ENCODE measurements around the gene SCMH1.
"Not testable (repeated sequence)": the region's sequence is repeated elsewhere in the genome, so short reads cannot be mapped to it uniquely, and the experiment has no call there.

Gene SCMH1

DNA sequence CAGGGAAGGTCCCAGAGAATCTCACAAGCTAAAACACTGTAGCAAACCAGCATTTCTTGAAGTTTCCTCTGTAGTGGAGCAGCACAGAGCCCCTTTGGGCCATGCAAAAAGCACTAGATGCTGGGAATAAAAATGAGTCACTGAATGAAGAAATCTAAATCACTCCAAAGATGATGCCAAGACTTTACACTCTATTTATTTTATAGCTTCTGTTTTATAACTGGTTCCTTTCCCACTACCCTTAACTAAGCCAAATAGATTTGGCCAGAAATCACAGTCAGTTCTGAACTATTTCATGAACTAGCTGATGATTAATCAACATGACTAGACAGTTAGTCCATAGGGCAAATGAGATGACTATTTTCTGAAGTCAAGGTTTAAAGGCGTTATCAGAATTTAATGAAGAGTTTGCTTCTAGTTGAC lies 89.5 kb downstream of the SCMH1 start:
- TF ChIP-seq, protein P1, sequence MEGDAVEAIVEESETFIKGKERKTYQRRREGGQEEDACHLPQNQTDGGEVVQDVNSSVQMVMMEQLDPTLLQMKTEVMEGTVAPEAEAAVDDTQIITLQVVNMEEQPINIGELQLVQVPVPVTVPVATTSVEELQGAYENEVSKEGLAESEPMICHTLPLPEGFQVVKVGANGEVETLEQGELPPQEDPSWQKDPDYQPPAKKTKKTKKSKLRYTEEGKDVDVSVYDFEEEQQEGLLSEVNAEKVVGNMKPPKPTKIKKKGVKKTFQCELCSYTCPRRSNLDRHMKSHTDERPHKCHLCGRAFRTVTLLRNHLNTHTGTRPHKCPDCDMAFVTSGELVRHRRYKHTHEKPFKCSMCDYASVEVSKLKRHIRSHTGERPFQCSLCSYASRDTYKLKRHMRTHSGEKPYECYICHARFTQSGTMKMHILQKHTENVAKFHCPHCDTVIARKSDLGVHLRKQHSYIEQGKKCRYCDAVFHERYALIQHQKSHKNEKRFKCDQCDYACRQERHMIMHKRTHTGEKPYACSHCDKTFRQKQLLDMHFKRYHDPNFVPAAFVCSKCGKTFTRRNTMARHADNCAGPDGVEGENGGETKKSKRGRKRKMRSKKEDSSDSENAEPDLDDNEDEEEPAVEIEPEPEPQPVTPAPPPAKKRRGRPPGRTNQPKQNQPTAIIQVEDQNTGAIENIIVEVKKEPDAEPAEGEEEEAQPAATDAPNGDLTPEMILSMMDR (IDR thresholded peaks at IDR 0.05; ENCODE audit: insufficient read depth, low read depth, low read length, missing control alignments) = no peak
- H3K4me3 ChIP-seq (ENCODE audit: low read depth, low read length) = no peak overlapping the region
- DNase-seq (ENCODE audit: low read depth) = no peak

DNA sequence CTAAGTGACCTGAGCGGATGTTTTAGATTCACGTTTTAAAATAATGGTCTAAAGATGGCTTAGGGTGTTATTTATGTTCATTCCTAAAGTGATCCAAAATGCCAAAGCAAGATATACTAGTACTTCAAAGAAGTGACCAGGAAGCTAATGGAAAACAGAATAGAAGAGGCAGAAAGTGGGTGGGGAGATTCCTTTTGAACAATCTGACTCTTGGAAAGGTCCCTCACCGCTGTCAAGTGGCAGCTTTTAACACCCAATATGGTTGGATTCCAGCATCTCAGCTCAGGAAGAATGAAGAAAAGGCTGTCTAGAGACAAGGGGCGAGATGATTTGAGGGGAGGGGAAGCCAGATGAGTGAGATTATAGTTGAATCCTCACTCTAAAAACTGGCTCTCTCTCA lies 90.3 kb downstream of the SCMH1 start:
- TF ChIP-seq, protein P1 (IDR thresholded peaks at IDR 0.05; ENCODE audit: insufficient read depth, low read depth, low read length, missing control alignments) = no peak
- no peak overlapping the region for H3K4me3 ChIP-seq (ENCODE audit: low read depth, low read length)
- no peak for DNase-seq (ENCODE audit: low read depth)

DNA sequence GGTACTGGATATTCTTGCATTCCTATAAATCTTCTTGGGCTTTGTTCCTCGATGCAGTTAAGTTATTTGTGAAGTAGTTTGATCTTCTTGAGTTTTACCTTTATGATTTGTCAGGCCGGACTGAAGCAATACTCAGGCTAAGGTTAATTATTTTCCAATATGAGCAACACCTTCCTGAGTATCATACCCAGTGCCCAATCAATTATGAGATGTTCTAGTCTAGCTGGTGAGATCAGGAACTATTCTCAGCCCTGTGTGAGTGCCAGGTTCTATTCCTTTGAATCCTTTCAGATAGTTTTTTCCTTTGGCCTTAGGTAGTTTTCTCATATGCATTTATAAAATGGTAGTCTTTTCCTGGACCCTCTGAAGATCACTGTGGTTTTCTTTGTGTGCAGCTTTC lies 92.5 kb downstream of the SCMH1 start:
- H3K4me3 ChIP-seq (ENCODE audit: low read depth, low read length) = no peak overlapping the region
- DNase-seq (ENCODE audit: low read depth) = no peak
- TF ChIP-seq, protein P1 (IDR thresholded peaks at IDR 0.05; ENCODE audit: insufficient read depth, low read depth, low read length, missing control alignments) = no peak

DNA sequence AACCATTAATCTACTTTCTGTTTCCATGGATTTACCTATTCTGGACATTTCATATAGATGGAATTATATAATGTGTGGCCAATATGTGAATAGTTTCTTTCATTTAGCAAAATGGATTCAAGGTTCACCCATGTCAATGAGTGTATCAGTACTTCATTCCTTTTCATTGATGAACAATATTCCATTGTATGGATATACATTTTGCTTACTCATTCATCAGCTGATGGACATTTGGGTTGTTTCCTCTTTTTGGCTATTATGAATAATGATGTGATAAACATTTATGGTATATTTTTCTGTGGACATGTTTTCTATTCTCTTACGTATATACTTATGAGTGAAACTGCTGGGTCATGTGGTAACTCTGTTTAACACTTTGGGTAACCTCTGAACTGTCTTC lies 97.8 kb downstream of the SCMH1 start:
- TF ChIP-seq, protein P1 (IDR thresholded peaks at IDR 0.05; ENCODE audit: insufficient read depth, low read depth, low read length, missing control alignments) = no peak
- H3K4me3 ChIP-seq (ENCODE audit: low read depth, low read length) = no peak overlapping the region
- no peak for DNase-seq (ENCODE audit: low read depth)

DNA sequence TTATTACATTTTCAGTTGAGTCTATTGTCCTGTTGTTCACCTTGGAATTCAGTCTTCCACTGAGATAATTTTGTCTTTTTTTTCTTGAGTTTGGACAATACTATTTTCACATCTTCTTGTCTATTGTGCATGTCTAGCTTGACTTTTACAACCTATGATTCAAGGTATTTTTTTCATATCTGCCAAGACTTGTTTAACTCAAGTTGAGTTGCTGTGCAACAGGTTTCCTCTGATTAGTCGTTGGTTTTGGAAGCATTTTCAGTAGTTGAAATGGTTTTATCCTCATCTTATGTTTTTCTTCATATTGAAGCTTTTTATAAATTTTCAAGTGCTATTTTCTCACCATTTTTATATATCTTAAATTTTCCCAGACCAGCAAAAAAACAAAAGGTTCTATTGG lies 103.6 kb downstream of the SCMH1 start:
- TF ChIP-seq, protein P1 (IDR thresholded peaks at IDR 0.05; ENCODE audit: insufficient read depth, low read depth, low read length, missing control alignments) = no peak

DNA sequence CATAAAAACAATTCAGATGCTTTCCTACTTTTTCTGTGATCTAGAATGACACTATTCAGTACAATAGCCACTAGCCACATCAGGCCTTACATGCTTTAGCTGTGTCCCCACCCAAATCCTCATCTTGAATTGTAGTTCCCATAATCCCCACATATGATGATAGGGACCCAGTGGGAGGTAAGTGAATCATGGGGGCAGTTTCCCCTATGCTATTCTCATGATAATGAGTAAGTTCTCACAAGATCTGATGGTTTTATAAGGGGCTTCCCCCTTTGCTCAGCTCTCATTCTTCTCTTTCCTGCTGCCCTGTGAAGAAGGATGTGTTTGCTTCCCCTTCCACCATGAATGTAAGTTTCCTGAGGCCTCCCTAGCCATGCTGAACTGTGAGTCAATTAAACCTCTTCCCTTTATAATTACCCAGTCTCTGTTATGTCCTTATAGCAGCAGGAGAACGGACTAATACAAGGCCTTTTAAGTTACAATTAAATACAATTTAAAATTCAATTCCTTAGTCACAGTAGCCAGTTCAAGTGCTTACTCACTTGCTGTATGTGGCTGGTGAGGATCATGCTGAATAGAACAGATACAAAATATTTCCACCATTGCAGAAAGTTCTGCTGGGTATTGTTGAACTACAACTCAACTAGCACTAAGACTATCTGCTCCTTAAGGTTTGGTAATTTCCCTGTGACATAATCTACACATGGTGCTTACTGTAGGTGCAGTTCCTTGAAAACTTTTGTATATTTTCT lies 106.7 kb downstream of the SCMH1 start:
- TF ChIP-seq, protein P1 (IDR thresholded peaks at IDR 0.05; ENCODE audit: insufficient read depth, low read depth, low read length, missing control alignments) = no peak
- no peak overlapping the region for H3K4me3 ChIP-seq (ENCODE audit: low read depth, low read length)
- no peak for DNase-seq (ENCODE audit: low read depth)

More for the DNA sequence above, 103.6 kb downstream of the SCMH1 start:
- no peak for DNase-seq (ENCODE audit: low read depth)
- no peak overlapping the region for H3K4me3 ChIP-seq (ENCODE audit: low read depth, low read length)

DNA sequence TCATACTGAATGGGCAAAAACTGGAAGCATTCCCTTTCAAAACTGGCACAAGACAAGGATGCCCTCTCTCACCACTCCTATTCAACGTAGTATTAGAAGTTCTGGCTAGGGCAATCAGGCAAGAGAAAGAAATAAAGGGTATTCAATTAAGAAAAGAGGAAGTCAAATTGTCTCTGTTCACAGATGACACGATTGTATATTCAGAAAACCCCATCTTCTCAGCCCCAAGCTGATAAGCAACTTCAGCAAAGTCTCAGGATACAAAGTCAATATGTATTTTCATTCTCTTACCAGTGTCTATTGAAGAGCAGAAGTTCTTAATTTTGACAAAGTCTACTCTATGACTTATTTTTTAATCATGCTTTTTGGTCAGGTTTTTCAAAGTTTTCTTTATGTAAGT lies 107.8 kb downstream of the SCMH1 start:
- not testable (repeated sequence) for H3K4me3 ChIP-seq (ENCODE audit: low read depth, low read length); DNase-seq (ENCODE audit: low read depth)

Measured in GM12865 (cell line).